H9 (cell line): Measurements from ENCODE around the gene RPL39L. TPM values are rescaled to one million over a fixed set of nuclear protein-coding genes. Genes with fewer than 3 reads are reported as not detected.

Experiments used
- DNase-seq: peaks from one replicate; pipeline ENCODE4 v3.0.0-alpha.2; 2017
- H2AFZ ChIP-seq: one replicate; pipeline ENCODE4 v1.6.1; 2013; ENCODE audit warnings: mild to moderate bottlenecking, low read length, control low read depth, moderate library complexity
- H2AK5ac ChIP-seq: 2 replicates; pipeline ENCODE4 v1.6.1; 2013; ENCODE audit warnings: low read length, control low read depth, mixed read lengths; ENCODE audit not compliant: insufficient read length
- H2BK120ac ChIP-seq: one replicate; pipeline ENCODE4 v1.6.1; 2013; ENCODE audit warnings: low read depth, mild to moderate bottlenecking, low read length, control low read depth, inconsistent platforms; ENCODE audit not compliant: poor library complexity, severe bottlenecking
- H2BK12ac ChIP-seq: 2 replicates; pipeline ENCODE4 v1.6.1; 2013; ENCODE audit warnings: low read length, control low read depth, mixed read lengths, low read depth; ENCODE audit not compliant: insufficient read length
- H2BK15ac ChIP-seq: 2 replicates; pipeline ENCODE4 v1.6.1; 2013; ENCODE audit warnings: low read depth, low read length, control low read depth
- H2BK20ac ChIP-seq: one replicate; pipeline ENCODE4 v1.6.1; 2013; ENCODE audit warnings: low read depth, mild to moderate bottlenecking, low read length, control low read depth, inconsistent platforms; ENCODE audit not compliant: poor library complexity, severe bottlenecking
- H2BK5ac ChIP-seq: 2 replicates; pipeline ENCODE4 v1.6.1; 2013; ENCODE audit warnings: low read length, control low read depth, mixed read lengths; ENCODE audit not compliant: insufficient read length
- H3K14ac ChIP-seq: 2 replicates; pipeline ENCODE4 v1.6.1; 2013; ENCODE audit warnings: low read length, control low read depth; ENCODE audit not compliant: insufficient read depth
- H3K18ac ChIP-seq: 2 replicates; pipeline ENCODE4 v1.6.1; 2013; ENCODE audit warnings: low read depth, mild to moderate bottlenecking, mixed read lengths, low read length, control low read depth; ENCODE audit not compliant: insufficient read length
- H3K23ac ChIP-seq: 2 replicates; pipeline ENCODE4 v1.6.1; 2013; ENCODE audit warnings: low read length, control low read depth, mixed read lengths, low read depth; ENCODE audit not compliant: insufficient read length
- H3K23me2 ChIP-seq: 2 replicates; pipeline ENCODE4 v1.6.1; 2013; ENCODE audit warnings: low read depth, mild to moderate bottlenecking, mixed read lengths, low read length, control low read depth; ENCODE audit not compliant: insufficient read length, poor library complexity, severe bottlenecking
- H3K27ac ChIP-seq: 2 replicates; pipeline ENCODE4 v1.5.1; 2013; ENCODE audit warnings: low read length, control low read depth, mixed read lengths, low read depth; ENCODE audit not compliant: insufficient read length
- H3K27me3 ChIP-seq: 2 replicates; pipeline ENCODE4 v1.6.1; 2013; ENCODE audit warnings: low read length, control low read depth, inconsistent platforms; ENCODE audit not compliant: insufficient read depth
- H3K4ac ChIP-seq: 2 replicates; pipeline ENCODE4 v1.6.1; 2013; ENCODE audit warnings: low read depth, mild to moderate bottlenecking, control low read depth, inconsistent platforms, low read length, moderate library complexity
- H3K4me1 ChIP-seq: 2 replicates; pipeline ENCODE4 v1.6.1; 2013; ENCODE audit warnings: low read length, control low read depth, inconsistent platforms; ENCODE audit not compliant: insufficient read depth
- H3K4me2 ChIP-seq: 2 replicates; pipeline ENCODE4 v1.6.1; 2013; ENCODE audit warnings: low read length, control low read depth, mixed read lengths; ENCODE audit not compliant: insufficient read length, insufficient read depth
- H3K56ac ChIP-seq: 2 replicates; pipeline ENCODE4 v1.6.1; 2013; ENCODE audit warnings: low read depth, mild to moderate bottlenecking, mixed read lengths, low read length, control low read depth; ENCODE audit not compliant: insufficient read length
- H3K79me1 ChIP-seq: 2 replicates; pipeline ENCODE4 v1.6.1; 2013; ENCODE audit warnings: low read depth, mild to moderate bottlenecking, moderate library complexity, low read length, control low read depth, inconsistent platforms; ENCODE audit not compliant: insufficient read depth, poor library complexity, severe bottlenecking
- H3K79me2 ChIP-seq: 2 replicates; pipeline ENCODE4 v1.6.1; 2013; ENCODE audit warnings: low read length, control low read depth, inconsistent platforms; ENCODE audit not compliant: insufficient read depth
- H3K9ac ChIP-seq: 2 replicates; pipeline ENCODE4 v1.6.1; 2013; ENCODE audit warnings: low read length, control low read depth, mixed read lengths; ENCODE audit not compliant: insufficient read length; ENCODE audit errors: extremely low read depth
- H3K9me3 ChIP-seq: one replicate; pipeline ENCODE4 v1.6.1; 2013; ENCODE audit warnings: low read depth, low read length, inconsistent platforms; ENCODE audit not compliant: control insufficient read depth
- H3T11ph ChIP-seq: one replicate; pipeline ENCODE4 v1.6.1; 2013; ENCODE audit warnings: mild to moderate bottlenecking, low read length, control low read depth, inconsistent platforms
- H4K20me1 ChIP-seq: one replicate; pipeline ENCODE4 v1.6.1; 2013; ENCODE audit not compliant: control insufficient read depth, insufficient read length, insufficient read depth
- H4K5ac ChIP-seq: 2 replicates; pipeline ENCODE4 v1.6.1; 2013; ENCODE audit warnings: low read depth, mild to moderate bottlenecking, mixed read lengths, low read length, control low read depth; ENCODE audit not compliant: insufficient read length
- H4K8ac ChIP-seq: replicated peaks from 2 replicates; pipeline ENCODE4 v1.6.1; 2013; ENCODE audit warnings: low read length, control low read depth, mixed read lengths, low read depth; ENCODE audit not compliant: insufficient read length
- H4K91ac ChIP-seq: 2 replicates; pipeline ENCODE4 v1.6.1; 2013; ENCODE audit warnings: low read depth, mild to moderate bottlenecking, moderate library complexity, mixed read lengths, low read length, control low read depth; ENCODE audit not compliant: insufficient read length
- H3K27ac Mint-ChIP-seq, 3 experiments: 2 replicates in 2 of 3; 3 replicates in 1 of 3; pipeline ENCODE4 v1.8.0; 2020 to 2021; ENCODE audit warnings: mixed read lengths in 3 of 3, mild to moderate bottlenecking in 1 of 3, moderate library complexity in 1 of 3
- H3K27me3 Mint-ChIP-seq: 2 replicates; pipeline ENCODE4 v1.8.0; 2021; ENCODE audit warnings: low read depth, mild to moderate bottlenecking, moderate library complexity, mixed read lengths
- H3K36me3 Mint-ChIP-seq, 3 experiments: 2 replicates in 2 of 3; 3 replicates in 1 of 3; pipeline ENCODE4 v1.8.0; 2020 to 2021; ENCODE audit warnings: low read depth in 3 of 3, mixed read lengths in 3 of 3; ENCODE audit not compliant: insufficient read depth in 1 of 3
- H3K4me1 Mint-ChIP-seq, 2 experiments: 2 replicates each; pipeline ENCODE4 v1.8.0; 2020; ENCODE audit warnings: mixed read lengths in 2 of 2
- H3K4me3 Mint-ChIP-seq, 2 experiments: 2 replicates in 1 of 2; 3 replicates in 1 of 2; pipeline ENCODE4 v1.8.0; 2020 to 2021; ENCODE audit warnings: mild to moderate bottlenecking in 2 of 2, mixed read lengths in 2 of 2, moderate library complexity in 1 of 2
- H3K9me3 Mint-ChIP-seq, 2 experiments: 2 replicates in 1 of 2; 3 replicates in 1 of 2; pipeline ENCODE4 v1.8.0; 2020; ENCODE audit warnings: mild to moderate bottlenecking in 2 of 2, mixed read lengths in 2 of 2, moderate library complexity in 1 of 2
- WGBS: extraction: QIAGEN DNeasy Blood & Tissue Kit; methylation state at CpG from one replicate; pipeline ENCODE4 v1.1.7; 2013; ENCODE audit warnings: missing lambda C conversion rate, low lambda C conversion rate, mixed read lengths; ENCODE audit not compliant: insufficient read length; ENCODE audit errors: extremely low coverage; 5-methylcytosine and 5-hydroxymethylcytosine counted together
- total RNA-seq: library from RNA; stranded (reverse); gene quantifications from 2 replicates; pipeline ENCODE4 v1.2.1, GENCODE V29; 2021
- TF ChIP-seq, protein P1 (sequence below): fragments of 200-600 bp; sonication (generic); conservative IDR thresholded peaks from 3 replicates; pipeline ENCODE4 v1.8.0; 2021; ENCODE audit warnings: antibody characterized with exemption, mild to moderate bottlenecking

RPL39L gene
- total RNA-seq, 1 experiment from 2014 or later: 71.7 TPM

DNA sequence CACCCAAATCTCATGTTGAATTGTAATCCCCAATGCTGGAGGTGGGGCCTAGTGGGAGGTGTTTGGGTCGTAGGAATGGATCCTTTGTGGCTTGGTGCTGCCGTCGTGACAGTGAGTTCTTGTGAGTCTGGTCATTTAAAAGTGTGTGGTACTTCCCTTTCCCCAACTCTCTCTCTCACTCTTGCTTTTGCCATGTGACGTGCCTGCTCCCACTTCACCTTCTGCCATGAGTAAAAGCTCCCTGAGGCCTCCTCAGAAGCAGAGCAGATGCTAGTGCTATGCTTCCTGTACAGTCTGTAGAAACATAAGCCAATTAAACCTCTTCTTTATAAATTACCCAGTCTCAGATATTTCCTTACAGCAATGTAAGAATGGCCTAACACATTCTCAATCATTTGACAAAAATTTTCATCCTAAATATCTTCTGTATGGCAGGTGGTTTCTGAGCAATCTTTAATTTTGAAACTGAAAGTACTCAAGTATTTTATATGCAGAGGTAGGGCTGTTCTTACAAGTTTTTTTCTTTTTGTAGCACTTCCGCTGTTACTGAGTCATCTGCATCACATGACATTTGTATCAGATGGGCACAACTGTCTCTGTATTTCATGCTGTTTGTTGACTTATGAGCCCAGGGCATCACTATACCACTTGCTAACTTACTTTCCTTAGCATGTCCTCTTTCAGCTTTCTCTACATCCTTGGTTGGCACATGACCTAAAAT lies 8.8 kb downstream of the RPL39L start:
- Histone ChIP-seq H3K23me2 (no peaks in the 10 kb centered on the region), H2AK5ac (no peak overlapping the region), H2AFZ (no peak overlapping the region), H3K23ac (no peak overlapping the region), H3K27ac (no peak overlapping the region), H3K79me1 (no peaks in the 10 kb centered on the region), H3K9me3 (no peaks in the 10 kb centered on the region), H4K20me1 (no peaks in the 10 kb centered on the region), H4K91ac (no peak overlapping the region), H3K79me2 (no peaks in the 10 kb centered on the region), H3K4me1 (no peaks in the 10 kb centered on the region), H3K4ac (no peak overlapping the region), H4K5ac (no peak overlapping the region), H3K4me2 (no peak overlapping the region), H2BK15ac (no peak overlapping the region), H2BK12ac (no peak overlapping the region), H4K8ac (no peak overlapping the region), H2BK120ac (no peak overlapping the region), H3K56ac (no peak overlapping the region), H3K14ac (no peak overlapping the region), H3K18ac (no peak overlapping the region), H3K27me3 (no peaks in the 10 kb centered on the region), H2BK5ac (no peak overlapping the region), H2BK20ac (no peak overlapping the region), H3T11ph (no peak overlapping the region), H3K9ac (no peak overlapping the region)
- Mint-ChIP-seq H3K4me1 (peaks cover 0 to 2% of the 10 kb centered on the region in 2 experiments; a peak in 1 of 4 replicates), H3K4me3 (no peak overlapping the region), H3K27me3 (no peaks in the 10 kb centered on the region), H3K36me3 (peaks cover 41 to 69% (median 45%) of the 10 kb centered on the region in 3 experiments), H3K9me3 (peaks cover 3 to 4% of the 10 kb centered on the region in 2 experiments; a peak in 4 of 5 replicates), H3K27ac (no peak overlapping the region)
- no peak for DNase-seq
- TF ChIP-seq, protein P1, sequence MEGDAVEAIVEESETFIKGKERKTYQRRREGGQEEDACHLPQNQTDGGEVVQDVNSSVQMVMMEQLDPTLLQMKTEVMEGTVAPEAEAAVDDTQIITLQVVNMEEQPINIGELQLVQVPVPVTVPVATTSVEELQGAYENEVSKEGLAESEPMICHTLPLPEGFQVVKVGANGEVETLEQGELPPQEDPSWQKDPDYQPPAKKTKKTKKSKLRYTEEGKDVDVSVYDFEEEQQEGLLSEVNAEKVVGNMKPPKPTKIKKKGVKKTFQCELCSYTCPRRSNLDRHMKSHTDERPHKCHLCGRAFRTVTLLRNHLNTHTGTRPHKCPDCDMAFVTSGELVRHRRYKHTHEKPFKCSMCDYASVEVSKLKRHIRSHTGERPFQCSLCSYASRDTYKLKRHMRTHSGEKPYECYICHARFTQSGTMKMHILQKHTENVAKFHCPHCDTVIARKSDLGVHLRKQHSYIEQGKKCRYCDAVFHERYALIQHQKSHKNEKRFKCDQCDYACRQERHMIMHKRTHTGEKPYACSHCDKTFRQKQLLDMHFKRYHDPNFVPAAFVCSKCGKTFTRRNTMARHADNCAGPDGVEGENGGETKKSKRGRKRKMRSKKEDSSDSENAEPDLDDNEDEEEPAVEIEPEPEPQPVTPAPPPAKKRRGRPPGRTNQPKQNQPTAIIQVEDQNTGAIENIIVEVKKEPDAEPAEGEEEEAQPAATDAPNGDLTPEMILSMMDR: no peak
- WGBS: no CpG with 5 or more reads among the region's 5 CpGs
